NCI-H2196 (cell line): ENCODE results near the gene CD151.

ENCODE experiments used
- DNase-seq: peaks from one replicate; lab custom pipeline; 2025; ENCODE audit not compliant: unreplicated experiment; lab: John Stamatoyannopoulos, UW

Gene CD151

DNA sequence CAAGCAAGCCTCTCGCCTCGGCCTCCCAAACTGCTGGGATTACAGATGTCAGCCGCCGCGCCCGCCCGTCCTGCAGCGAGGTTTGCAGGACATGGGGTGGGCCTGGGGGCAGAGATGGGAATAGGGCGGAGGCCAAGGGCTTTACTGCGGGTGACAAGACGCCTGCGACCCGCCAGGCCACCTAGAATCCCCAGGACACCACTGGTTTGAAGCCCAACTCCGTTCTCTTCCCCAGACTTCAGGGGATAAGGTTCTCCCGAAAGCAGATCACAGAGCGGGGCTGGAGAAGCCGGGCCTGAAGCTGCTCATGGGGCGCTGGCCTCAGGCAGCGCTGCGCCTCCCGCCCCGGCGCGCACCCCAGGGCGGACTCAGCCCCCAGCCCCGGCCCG is 9.2 kb downstream of the CD151 start:
- DNase-seq = no peak

DNA sequence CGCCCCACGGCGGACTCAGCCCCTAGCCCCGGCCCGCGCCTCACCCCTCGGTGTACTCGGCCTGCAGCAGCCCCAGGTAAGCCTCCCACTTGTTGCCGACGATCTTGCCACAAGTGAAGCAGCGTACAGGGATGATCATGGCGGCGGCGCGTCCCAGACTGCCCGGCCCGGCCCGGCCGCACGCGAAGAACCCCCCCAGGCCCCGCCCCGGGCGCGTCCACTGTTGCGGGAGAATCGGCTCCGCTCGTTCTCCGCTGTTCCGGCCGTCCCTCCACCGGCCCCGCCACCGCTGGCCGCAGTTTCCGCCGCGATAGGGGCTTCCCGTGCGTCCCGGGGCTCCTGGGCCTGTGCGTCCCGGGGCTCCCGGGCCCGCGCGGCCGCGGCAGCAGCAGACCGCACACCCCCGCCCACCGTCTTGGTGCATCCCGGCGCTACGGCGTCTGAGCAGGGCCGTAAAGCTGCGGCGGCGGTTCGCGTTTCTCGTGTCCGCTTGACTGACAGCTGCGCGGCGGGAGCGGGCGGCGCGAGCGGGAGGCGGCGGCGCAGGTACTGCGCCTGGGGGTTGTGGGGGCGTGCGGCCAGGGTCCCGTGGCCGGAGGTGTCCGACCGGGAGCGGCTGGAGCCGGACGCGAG is 9.7 kb downstream of the CD151 start, which contains the start of the genes POLR2L and TSPAN4:
Gene POLR2L, minus strand, starts transcription at position 160 of the 633 bp plus-strand sequence. Its CDS starts 21 bp downstream, at position 139.
Gene TSPAN4, plus strand, starts transcription at position 483 of the 633 bp plus-strand sequence. CDS start 7,453 bp downstream, outside the sequence.
- peak; percentile 87 for DNase-seq

DNA sequence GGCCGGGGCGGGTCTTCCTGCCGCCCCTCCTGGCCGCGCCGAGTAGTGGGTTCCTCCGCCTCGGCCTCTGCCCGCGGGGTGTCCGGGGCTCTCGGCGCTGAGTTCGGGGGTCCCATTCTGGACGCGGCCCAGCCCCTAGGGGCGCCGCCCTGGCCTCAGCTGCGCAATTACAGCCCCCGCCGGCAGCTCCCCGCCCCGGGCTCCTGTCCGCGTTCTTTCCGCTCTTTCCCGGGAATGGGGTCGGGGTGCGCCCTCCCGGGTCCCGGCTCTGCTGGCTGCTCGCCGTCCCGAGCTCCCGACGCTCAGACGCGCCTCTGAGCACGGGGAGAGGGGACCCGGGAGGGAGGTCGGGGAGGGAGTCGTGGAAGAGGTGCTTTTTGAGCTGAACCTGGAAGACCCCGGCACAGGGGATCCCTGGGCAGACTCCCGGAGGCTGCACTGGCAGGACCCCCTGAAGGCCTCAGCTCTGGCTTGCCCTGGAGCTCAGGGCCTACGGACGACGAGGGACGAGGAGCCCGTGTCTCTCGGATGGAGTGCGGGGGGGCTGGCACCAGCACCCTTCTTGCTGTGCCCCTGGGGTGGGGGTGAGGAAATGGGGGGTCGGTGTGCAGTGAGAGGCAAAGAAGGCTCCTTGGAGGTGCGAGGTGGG is 10.5 kb downstream of the CD151 start:
- no peak for DNase-seq

DNA sequence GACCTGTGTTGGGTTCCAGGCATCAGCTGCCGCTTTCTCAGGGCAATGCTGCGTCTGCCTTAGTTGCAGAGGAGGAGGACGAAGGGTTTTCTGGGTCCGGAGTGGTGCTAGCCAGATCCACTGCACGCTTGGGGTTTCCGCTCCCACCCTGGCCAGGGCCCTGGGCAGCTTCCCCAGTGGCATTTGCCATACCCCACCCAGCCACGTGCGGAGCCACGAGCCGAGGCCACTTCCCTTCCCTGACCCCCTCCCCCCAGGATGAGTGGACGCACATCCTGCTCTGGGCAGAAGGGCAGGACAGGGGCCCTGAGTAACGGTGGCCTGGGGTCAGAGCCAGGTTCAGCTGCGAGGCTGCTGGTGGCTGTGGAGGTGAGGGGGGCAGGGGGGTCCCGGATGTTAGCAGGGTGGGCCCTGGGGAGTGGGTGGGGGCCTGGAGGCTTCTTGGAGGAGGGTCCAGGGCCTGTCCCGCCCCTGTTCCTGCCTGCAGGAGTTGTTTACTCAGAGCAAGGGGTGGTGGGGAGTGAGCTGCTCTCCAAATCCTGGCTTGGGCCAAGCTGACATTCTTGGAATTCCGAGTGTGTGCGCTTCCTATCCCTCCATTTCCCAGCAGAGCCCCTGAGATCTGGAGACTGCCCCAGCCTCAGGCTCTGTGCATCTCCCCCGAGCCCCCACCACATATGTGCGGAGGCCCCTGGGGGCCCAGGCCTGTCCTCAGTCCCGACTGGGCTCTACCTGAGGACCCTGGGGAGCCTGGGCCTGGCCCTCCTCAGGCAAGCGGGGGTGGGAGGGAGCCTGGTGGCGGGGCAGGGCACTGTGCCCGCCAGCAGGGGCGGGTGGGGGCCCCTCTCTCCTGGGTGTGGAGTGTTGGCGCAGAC is 11.3 kb downstream of the CD151 start:
- DNase-seq = peak; percentile 57

DNA sequence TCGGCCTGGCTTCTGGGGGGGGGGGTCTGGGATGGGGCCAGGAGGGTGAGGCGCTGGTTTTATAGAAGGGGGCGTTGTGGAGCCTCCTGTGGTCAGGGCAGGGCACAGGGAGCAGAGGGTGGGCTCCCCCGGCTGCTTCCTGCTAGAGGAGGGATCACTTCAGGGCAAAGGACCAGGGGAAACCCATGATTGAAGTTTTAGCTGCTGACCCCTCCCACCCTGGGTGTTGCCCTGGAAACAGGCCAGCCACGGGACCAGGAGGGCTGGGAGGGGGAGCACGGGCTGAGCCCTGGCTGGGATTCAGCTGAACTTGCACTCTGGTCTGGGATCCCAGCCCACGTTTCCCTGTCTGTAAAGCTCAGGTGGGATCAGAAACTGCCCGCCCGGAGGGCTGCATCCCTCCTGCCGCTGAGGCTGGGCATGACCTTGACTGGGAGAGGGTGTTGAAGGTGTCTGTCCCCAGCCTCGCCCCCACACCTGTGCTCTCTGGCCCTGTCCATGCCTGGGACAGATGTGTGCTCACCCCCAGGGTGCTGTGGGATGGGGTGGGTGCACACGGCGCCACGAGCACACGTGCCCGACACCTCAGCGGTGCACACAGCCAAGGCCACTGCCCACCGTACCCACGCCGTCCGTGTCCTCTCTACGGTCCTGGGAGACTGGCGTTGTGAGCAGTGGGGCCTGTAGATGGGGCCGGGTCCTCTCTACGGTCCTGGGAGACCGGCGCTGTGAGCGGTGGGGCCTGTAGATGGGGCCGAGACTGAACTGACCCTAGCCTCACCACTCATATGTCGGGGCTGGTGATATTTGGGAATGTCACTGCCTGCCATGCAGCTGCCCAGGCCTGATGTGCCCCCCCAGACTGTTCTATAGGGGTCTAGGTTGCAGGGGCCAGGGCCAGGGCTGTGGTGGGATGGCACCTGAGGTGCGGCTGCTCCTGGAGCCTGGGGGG is 12.2 kb downstream of the CD151 start:
- peak; percentile 65 for DNase-seq

DNA sequence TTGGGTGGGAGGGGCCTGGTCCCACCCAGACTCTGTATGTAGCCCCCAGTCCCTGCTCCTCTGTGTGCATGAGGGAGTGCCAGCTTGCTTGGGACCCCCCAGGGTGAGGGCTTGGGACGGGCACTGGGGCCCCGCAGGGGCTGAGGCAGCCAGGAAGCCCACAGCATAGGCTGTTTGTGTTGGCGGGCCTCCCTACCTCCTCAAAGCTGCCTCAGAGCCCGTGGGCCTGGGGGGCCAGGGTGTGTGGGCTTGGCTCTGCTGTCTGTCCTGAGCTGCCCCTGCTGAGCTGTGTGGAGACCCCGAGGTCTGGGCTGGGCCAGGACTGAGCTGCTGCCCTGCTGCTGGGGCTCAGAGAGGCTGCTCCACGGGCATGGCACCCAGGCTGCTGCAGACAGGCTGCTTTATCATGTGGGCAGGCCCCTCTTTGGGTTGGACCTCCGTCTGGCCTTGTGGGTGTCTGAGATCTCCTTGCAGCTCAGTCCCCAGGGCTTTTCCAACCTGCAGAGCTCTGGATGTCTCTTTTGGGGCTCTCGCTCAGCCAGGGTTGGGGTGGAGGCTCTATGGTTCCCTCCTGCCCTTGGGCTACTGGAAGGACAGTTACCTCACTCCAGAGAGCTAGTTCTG is 13.2 kb downstream of the CD151 start:
- DNase-seq = no peak

DNA sequence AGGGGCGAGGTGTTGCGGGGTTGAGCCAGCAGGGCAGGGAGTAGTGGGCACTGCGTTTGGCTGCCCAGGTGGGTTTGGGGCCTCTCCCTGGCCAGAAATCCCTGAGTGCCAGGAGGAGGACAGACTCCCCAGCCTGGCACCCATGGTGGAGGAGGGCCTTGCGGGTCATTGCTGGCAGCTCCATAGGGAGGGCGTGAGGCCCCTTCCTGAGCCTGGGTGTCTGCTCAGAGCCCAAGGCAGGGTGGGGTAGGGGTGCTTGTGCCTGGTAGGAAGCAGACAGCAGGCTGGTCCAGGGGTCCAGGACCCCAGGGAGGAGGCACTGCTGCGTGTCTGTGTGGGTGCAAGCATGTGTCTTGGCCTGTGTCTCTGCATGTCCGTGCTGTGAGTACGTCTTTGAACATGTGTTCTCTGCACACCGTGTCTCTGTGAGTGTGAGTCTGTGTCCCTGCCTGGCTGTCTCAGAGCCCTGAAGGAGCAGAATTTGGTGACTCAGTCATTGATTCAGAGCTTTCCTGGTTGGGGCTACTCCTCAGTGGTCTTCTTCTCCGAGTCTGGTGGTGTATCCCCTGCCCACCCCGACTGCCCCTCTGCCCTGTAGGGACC is 13.8 kb downstream of the CD151 start:
- no peak for DNase-seq

DNA sequence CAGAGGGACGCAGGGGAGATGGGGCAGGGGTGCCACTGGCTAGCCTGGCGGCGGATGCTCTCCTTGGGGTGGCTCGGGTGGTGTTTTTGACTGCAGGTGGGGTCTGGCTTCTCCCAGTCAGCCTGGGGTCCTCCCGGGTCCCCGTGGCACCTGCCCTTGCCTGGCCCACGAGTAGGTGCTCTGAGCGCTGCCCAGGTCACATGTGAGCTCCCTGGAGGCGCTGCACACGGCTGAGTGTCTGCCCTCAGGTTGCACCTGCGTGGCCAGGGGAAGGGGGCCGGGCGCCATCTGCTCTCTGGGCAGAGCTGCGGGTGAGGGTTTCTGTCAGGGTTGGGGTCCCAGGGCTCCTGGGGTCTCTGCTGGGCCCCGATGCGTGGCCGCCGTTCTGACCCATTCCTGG is 15.1 kb downstream of the CD151 start:
- no peak for DNase-seq

DNA sequence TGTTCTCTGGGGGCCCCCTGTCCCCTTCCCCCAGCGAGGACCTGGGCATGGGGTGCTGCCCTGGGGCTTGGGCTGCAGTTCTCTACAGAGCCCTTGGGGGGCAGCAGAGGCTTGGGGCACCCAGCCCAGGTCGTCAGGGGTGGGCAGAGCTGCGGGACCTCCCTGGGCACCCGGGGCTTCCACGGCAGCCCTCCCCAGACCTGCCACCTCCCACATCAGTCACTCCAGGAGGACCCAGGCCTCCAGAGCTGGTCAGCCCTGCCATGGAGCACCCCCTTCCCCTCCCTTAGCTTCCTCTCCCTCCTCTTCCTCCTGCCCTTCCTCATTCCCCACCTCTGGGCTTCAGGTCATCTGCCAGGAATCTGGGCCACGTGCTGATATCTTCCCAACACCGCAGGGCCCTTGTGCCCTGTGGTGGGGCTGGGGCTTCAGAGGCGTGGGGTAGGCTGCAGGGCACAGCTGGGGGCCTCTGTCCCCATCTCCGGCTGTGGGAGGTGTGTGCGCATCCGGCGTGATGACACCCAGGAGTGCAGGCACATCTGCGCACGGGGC is 15.7 kb downstream of the CD151 start:
- DNase-seq = peak; percentile 66

DNA sequence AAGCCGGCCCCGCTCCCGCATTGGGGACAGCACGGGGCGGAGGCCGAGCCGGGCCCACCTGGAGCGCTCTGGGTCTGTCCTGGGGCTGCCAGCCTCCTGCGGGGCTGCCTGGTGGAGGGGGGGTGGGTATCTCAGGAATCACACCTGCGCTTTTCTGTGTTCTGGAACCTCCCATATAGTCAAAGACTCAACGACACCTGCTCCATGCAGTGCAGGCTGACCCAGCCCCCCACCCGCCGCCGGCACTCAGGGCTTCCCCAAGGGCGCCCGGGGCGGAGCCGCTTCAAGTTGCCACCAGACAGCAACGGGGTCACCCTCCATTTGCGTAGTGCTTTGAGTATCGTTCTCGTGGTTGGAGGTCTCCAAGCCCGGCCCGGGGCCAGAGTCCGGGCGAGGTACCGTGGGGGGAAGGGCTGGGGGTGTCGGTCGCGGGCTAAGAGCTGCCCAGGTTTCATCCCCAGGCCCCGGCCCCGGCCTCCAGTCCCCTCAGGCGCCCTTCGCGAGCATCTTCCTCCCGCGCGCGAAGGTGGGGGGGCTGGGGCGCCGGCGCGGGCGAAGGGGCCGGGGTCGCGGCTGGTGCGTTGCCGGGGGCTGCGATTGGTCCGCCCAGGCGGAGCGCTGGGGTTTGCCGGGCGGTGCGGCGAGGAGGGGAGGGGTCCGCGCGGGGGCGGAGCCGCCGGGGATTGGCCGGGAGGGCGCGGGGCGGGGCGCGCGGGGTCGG is 16.5 kb downstream of the CD151 start:
- peak; percentile 51 for DNase-seq

DNA sequence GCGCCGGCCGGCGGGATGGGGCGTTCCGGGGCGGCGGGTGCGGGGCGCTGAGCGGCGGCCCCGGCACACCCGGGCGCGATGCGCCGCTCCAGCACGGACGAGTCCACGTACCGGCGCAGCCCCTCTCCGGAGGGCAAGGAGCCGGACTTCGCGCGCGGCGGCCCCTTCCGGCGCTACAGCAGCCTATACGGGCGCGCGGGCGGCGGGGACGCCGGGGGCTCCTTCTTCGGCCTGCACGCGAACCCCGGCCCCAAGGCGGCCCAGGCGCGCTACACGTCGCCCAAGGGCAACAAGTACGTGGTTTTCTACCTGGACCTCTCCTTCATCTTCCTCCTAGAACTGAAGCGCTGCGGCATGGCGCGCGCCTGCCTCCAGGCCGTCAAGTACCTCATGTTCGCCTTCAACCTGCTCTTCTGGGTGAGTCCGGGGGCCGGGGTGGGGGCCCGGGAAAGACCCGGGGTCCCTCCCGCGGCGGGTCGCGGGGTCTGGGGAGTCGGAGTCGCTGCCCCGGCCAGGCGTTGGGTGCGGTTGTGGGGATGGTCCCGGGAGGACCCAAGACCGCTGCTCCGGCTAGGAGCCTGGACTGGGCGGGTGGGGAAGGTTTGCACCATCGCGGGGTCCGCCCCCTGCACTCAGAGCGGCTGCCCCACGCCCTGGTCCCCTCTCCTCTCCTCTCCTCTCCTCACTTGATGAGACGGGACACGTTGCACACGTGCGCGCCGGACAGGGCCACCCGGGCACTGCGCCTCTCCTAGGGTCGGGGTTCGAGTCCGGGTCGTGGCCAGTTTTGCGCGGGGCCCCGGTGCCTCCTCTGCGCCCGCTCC is 17.4 kb downstream of the CD151 start:
- DNase-seq = peak; percentile 51

DNA sequence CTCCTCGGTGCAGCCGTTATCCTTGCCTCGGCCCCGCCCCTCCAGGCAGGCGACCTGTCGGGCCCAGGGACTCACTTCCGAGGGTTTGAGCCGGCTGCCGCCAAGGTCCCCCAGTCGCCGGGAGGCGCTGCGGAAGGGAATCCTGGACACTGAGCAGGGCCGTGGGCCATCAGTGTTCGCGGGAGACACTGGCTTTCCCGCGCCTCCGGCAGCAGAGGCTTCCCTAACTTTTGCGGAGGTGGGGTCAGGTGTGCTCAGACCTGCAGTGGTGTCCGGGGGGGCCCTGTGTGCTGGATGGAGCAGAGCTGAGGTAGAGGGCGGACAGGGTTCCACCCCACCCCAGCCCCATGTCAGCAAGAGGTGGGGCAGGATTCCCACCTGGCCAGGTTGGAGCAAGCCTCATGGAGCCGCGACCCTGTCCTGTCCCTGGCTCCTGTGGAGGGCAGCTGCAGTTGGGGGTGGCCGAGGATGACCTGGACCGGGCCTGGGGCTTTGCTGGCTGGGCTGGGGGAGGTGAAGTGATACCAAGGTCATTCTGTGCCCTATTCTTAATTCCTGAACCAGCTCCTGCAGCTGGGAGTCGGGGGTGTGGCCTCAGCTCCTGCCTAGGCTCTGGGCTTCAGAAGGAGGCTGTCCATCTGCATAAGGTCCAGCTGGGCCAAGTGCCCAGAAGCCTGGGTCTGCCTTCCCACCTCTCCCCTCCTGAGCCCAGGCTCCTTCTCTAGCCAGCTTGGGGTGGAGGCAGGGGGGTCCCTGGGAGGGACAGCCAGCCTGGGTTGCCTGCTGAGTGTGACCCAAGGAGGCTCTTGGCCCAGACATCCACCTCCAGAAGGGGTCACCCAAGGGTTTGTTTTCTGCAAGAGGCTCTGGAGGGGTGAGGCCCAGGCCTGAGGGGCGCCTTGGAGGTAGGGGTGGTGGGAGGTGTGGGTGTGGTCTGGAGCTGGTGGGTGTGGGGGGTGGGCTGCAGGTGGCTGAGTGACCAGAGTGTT is 18.3 kb downstream of the CD151 start:
- no peak for DNase-seq

DNA sequence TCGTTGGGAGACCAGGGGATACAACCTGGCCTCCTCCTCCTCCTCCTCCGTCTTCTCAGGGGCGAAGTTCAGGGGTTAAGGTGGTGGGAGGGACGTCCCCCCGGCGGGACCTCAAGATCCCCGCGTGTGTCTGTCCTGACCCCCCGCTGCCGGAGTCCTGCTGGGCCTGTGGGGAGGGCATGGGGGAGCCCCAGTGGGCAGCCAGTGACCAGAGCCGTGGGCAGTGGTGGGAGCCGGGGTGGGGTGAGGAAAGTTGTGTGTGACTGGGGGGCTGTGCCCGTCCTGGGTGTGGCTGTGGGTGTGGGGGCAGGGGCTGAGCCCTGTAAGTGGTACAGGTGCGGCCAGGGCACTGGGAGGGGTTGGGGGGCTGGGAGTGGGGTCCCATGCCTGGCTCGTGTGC is 20.0 kb downstream of the CD151 start:
- DNase-seq = no peak

DNA sequence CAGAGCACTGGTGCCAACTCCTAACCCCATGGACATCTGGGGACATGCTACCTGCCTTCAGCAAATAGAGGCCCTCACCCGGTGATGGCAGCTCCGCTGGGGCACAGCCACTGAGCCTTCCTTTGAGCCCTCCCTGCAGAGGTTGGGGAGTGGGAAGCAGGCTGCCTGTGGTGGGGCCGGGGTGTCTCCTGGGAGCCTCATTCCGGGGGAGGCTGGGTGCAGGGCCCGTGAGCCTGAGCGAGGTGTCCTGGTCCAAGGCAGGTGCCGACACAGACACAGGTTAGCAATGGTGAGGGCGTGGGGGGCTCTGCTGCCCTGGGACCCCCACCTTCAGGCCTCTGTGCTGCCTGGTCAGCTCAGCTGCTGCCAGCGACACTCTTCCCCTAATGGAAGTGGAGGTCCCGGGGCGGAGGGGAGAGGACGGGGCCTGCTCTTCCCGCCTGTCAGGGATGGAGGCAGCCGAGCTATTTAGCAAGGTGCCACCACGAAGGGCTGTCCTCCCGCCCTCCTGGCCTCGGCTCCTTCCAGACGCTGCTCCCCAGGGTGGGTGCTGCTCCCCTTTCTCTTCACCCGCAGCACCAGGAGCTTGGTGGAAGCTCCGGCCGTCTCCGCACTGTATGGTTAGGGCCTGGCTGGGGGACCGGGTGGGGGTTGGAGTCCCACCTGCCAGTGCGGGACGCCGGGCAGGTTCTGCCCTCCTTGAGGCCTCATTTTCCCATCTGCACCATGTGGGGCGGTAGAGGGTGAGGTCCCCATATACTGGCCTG is 21.1 kb downstream of the CD151 start:
- no peak for DNase-seq

DNA sequence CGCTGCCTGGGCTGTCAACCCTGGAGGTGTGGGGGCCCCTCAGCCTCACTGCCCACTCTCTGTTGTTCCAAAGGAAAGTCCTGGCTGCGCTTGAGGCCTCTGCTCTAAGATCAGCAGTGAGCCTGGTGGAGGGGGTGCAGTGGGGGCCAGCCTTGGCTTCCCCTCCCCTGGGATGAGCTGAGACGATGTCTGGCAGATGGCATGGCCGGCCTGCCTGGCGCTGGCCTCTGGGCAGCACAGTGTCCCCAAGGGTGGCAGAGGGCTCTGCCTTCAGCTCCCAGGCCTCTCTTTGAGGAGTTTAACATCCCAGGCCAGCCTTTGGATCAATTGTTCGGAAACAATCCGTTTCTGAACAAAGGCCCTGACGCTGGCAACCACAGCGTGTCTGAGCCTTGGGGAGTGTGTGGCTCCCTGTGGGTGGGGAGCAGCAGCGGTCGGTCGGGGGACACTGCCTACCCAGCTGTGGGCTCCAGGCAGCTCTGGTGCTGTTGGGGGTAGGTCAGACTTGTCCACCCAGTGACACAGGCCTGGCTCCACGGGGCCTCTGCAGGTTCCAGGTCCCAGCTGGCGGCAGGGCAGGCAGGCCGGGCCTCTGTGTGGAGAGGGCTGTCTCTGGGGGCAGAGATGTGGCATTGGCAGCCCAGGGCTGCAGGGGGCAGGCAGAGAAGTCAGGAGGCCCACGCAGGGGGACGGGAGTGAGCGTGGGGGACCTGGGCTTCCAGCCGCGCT is 22.0 kb downstream of the CD151 start:
- DNase-seq = no peak

DNA sequence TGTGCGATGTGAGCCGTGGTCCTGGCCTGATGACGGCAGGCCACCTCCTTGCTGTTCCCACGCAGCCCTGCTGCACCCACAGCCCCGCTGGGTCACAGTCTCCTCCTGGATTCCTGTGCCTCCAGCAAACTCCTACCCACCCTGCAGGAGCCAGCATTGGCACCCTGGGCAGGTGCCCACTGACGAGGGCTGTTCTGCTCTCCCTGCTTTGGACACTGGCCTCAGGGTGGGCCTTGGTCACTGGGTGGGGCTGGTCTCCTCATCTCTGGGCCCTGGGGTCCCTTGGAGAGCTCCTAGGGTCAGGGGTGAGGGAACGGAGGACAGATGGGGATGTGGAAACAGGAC is 22.6 kb downstream of the CD151 start:
- DNase-seq = no peak
